BE2C (cell line): ENCODE results near the gene BABAM2.

ENCODE experiments used
- DNase-seq: peaks from one replicate; pipeline ENCODE4 v3.0.0-alpha.2; 2020
- H3K27me3 ChIP-seq: fragments of 250-450 bp; sonication (Bioruptor Pico); 2 replicates; pipeline ENCODE4 v1.5.1; 2020; ENCODE audit warnings: mild to moderate bottlenecking
- H3K36me3 ChIP-seq: fragments of 250-450 bp; sonication (Bioruptor Pico); 2 replicates; pipeline ENCODE4 v1.5.1; 2020; ENCODE audit warnings: mild to moderate bottlenecking
- H3K4me1 ChIP-seq: fragments of 250-450 bp; sonication (Bioruptor Pico); 2 replicates; pipeline ENCODE4 v1.5.1; 2020
- H3K4me3 ChIP-seq: 2 replicates; pipeline ENCODE4 v1.5.1; 2011; ENCODE audit warnings: low read depth, low read length
- H3K9me3 ChIP-seq: fragments of 250-450 bp; sonication (Bioruptor Pico); 2 replicates; pipeline ENCODE4 v1.5.1; 2020
- TF ChIP-seq, protein P1 (sequence below): IDR thresholded peaks from 2 replicates; pipeline ENCODE4 v1.5.1; 2012; ENCODE audit warnings: mild to moderate bottlenecking, low read depth, low read length

The BABAM2 gene

DNA sequence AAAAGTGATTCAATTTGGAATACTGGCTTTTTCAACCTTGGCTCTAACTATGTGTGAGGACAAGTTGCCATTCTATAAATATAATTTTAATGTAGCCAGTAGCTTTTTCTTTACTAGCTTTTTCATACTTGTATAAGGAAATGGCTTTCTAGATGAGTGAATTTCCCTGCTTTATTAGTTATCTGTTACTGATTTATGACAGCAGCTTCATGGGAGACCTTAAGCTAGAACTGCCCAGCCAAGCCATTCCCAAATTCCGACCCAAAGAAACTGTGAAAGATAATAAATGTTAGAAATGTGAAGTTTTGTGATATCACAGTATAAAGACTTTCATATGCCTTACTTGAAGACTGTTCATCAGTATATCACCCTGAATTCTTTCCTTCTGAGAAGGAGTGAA, 32.3 kb downstream of the BABAM2 start:
- H3K9me3 ChIP-seq, result no peaks in the 10 kb centered on the region
- no peaks in the 10 kb centered on the region for H3K36me3 ChIP-seq
- no peak for DNase-seq
- TF ChIP-seq, protein P1, sequence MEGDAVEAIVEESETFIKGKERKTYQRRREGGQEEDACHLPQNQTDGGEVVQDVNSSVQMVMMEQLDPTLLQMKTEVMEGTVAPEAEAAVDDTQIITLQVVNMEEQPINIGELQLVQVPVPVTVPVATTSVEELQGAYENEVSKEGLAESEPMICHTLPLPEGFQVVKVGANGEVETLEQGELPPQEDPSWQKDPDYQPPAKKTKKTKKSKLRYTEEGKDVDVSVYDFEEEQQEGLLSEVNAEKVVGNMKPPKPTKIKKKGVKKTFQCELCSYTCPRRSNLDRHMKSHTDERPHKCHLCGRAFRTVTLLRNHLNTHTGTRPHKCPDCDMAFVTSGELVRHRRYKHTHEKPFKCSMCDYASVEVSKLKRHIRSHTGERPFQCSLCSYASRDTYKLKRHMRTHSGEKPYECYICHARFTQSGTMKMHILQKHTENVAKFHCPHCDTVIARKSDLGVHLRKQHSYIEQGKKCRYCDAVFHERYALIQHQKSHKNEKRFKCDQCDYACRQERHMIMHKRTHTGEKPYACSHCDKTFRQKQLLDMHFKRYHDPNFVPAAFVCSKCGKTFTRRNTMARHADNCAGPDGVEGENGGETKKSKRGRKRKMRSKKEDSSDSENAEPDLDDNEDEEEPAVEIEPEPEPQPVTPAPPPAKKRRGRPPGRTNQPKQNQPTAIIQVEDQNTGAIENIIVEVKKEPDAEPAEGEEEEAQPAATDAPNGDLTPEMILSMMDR, result no peak
- H3K4me3 ChIP-seq, result no peak overlapping the region
- peaks cover 36% of the 10 kb centered on the region for H3K4me1 ChIP-seq
- no peaks in the 10 kb centered on the region for H3K27me3 ChIP-seq

DNA sequence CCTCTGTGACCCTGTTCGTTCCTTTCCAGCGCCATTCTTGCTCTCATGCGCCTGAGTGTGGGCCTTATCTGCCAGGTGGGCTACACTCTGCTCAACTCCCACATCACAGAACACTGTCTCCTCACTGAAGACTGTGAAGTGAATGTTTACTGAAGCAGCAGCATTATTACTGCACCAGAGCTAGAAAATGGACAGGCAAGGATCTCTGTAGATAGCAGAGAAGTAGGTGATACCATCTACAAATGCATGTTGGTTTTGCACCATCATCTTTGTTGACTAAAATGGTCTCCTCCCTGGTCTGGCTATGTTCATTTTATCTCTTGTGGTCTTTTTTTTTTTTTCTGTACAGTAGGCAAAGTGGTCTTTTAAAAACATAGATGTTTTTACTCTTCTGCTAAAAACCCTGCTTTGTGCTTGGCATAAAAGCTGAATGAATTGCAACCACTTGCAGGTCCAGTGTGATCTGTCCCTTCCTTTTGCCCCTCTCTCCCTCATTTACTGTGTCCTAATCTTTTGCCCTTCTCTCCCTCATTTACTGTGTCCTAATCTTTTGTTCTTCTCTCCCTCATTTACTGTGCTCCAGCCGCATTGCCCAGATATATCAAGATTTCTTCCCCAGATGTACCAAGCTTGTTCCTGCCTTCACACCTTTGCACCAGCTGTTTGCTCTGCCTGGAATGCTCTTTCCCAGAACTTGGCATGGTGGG, 35.4 kb downstream of the BABAM2 start:
- H3K9me3 ChIP-seq, result no peaks in the 10 kb centered on the region
- DNase-seq, result peak; percentile 15
- TF ChIP-seq, protein P1, result no peak
- peaks cover 24% of the 10 kb centered on the region for H3K4me1 ChIP-seq
- H3K4me3 ChIP-seq, result no peak overlapping the region
- no peaks in the 10 kb centered on the region for H3K27me3 ChIP-seq
- H3K36me3 ChIP-seq, result peaks cover 6% of the 10 kb centered on the region; the same call in 1 of the 2 replicates

DNA sequence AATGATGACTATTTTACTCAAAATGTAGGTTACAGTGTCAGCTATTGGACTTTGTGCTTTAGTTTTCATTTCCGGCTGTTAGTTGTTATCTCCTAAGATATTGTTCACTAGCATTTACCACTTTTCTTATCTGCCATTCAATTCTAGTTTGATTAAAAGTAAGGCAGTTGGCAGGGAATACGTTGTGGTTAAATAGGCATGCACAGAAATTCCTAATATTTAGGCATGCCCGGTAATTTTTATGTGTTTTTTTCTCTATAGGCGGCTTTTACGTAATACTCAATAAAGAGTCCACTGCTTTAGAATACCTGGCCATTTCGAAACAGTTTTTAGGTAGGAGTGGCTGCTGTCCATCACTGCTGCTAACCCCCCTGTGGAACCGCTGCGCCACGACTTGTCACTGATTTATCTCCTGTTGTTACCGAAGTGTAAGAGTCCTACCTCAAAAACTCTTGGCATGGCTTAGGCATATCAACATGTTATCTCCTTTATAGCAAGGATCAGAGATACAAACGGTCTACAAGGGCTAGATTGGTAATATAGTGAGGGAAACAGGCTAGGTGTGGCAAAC, 39.5 kb downstream of the BABAM2 start:
- Histone ChIP-seq H3K9me3 (no peaks in the 10 kb centered on the region), H3K4me3 (no peak overlapping the region), H3K36me3 (peaks cover 6% of the 10 kb centered on the region; the same call in 1 of the 2 replicates), H3K27me3 (no peaks in the 10 kb centered on the region), H3K4me1 (peaks cover 29% of the 10 kb centered on the region)
- TF ChIP-seq, protein P1, result no peak
- DNase-seq, result no peak

GRCh38 chr2:27931361-27931950, 40.9 kb downstream of the BABAM2 start:
- H3K4me3 ChIP-seq, result no peak overlapping the region
- no peak for DNase-seq
- peaks cover 6% of the 10 kb centered on the region; the same call in 1 of the 2 replicates for H3K36me3 ChIP-seq
- peaks cover 15% of the 10 kb centered on the region; the same call in 1 of the 2 replicates for H3K4me1 ChIP-seq
- H3K9me3 ChIP-seq, result no peaks in the 10 kb centered on the region
- TF ChIP-seq, protein P1, result no peak
- H3K27me3 ChIP-seq, result no peaks in the 10 kb centered on the region

- no peak for DNase-seq
Observed at GRCh38 chr2:27932396-27932795, 41.9 kb downstream of the BABAM2 start.

More at GRCh38 chr2:27932396-27932795, 41.9 kb downstream of the BABAM2 start:
- no peaks in the 10 kb centered on the region for H3K27me3 ChIP-seq
- H3K4me3 ChIP-seq, result no peak overlapping the region
- H3K4me1 ChIP-seq, result peaks cover 15% of the 10 kb centered on the region; the same call in 1 of the 2 replicates
- H3K36me3 ChIP-seq, result peaks cover 6% of the 10 kb centered on the region; the same call in 1 of the 2 replicates
- no peaks in the 10 kb centered on the region for H3K9me3 ChIP-seq
- TF ChIP-seq, protein P1, result no peak
